SK-MEL-5 (cell line): ENCODE measurements around the gene BUB3. TPM values are rescaled to one million over a fixed set of nuclear protein-coding genes. Genes with fewer than 3 reads are reported as not detected.

Experiments
- DNase-seq: peaks from one replicate; pipeline ENCODE4 v3.0.0-alpha.2; 2016; ENCODE audit warnings: low read depth, low spot score
- in situ Hi-C: cut with HindIII; loops from 2 replicates; pipeline ENCODE4 v1.10.0; 2016; ENCODE audit warnings: low sequenced_read_pairs, high pct_unique_total_duplicates, low pct_unique_long_range_greater_than_20kb
- total RNA-seq: library from RNA; depleted of rRNA; stranded (reverse); fragments of >200 nt; shearing (Covaris generic); gene quantifications from 2 replicates; pipeline ENCODE4 v1.2.3, GENCODE V29; 2014

Gene BUB3
- total RNA-seq, 1 experiment from 2014 or later = 169 TPM

DNA sequence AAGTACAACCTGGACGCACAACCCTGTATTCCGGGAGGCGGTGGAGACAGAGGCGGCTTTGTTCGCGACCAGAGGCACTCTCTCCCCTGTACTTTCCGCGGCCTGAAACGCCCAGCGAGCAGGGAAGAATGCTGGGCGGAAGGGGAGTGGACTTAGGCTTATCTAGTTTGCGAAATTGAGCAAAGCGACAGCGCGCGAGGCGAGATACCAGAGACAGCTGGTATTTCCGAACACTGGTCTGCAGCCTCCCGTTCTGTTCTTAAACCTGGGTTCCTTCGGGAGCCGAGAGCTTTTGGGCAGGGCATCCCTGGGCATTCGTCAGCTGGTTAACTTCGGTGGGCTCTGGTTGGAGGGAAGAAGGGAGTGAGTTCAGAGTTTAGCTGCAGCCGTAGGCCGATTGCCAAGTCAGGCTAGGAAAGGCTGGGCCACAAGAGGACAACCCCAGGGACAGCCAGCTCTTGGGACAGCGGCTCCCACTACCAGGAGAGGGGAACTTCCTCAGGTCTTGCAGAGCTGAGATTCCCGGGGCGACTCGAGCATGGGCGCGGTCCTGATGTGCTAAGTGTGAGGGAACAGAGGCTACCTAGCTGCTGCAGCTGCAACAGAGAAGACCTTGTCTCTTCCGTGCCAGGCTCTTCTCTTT, 14.6 kb upstream of the BUB3 start:
- in situ Hi-C loops = no loop called here
- peak; percentile 77 for DNase-seq

DNA sequence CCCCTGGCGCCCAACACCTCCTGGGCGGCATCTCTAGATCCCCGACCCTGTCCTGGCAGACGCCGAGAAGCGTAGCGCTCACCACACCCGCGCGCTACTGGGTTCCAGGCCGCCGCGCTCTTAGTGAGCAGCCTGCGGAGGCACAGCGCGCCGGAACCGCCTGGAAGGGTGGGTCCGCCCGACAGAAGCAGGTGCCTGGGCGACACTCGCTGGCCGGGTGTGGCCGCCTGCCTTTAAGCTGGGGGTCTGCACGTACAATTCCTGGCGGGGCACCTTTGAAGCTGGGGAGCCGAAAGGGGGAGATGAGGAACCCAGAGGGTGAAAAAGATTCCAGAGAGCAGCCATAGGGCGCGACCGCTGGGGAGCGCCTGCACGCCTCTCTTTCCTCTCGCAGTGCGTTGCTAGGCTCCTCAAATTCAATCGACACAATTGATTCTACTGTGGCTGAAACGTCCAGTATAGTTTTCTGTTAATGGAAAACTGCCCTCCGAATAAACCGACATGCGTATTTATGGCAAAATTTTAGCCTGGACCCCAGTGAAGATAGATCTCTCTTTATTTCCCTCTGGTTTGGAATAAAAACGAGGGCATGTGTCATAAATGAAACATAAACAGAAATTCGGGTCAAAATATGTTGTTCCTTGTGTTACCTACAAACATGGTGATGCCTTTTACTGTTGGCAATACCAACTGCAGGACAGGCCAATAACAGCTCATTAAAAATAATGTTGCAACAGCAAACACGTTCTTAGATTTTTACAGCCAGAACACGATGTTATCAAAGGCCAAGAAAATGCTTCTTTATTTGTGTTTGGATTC, 13.8 kb upstream of the BUB3 start:
- in situ Hi-C loops = no loop called here
- DNase-seq = no peak

DNA sequence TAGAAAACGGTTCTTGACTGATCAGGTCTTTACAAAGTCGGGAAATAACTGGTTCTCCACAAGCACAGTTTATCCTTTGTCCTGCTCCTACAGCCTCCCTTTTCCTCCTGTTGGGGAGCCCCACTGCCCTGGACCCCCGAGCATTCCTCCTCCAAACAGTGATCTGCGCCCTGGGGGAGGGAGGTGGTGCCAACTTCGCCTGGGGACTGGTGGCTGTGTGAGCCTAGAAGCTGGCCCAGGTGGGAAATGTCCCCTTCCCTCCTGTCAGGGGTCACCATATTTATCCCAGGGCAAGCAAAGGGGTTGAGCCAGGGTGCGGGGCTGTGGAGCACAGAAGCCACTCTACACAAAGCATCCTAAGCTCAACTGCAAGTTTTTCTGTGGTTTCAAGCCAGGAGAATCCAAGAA, 13.2 kb upstream of the BUB3 start:
- in situ Hi-C loops = no loop called here
- DNase-seq = no peak

DNA sequence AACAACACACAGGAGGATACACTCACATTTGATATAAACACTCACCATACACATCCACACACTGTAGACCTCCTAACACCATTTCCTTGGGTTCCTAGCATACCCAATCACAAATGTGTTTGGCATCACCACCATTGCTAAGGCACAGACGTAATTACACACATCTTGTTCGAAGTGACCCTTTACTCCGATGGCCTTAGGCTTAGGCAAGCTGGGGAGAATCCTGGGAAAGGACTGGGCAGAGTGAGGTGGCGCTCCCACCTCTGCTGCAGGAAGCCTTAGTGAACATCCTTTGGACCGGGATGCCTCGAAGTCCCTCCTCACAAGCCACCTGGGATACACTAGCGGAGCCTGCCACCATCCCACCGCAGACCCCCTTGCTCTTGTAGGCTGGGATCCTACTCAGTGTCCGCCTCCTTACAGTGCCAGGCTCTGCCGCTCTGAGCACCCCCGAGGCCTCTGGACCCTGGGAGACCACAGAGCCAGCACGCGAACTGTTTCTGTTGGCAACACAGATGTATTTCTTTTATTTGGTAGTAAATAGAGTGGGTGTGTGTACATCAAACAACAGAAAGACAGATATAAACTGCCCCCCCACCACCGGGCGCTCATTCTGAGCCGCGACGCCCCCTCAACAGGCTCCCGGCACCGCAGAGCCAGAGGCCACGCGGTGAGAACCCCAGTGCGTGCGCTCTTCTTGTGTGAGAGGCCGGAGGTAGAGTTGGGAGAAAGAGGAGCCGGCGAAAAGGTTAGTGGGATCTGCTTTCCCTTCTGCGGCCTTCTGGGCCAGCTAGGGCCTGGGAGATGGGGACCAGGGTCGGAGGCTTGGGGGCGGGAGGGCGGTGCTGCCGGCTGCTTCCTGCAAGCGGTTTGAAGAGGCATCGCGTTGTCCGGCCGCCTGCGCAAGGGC, 12.2 kb upstream of the BUB3 start:
- in situ Hi-C loops = no loop called here
- DNase-seq = no peak

DNA sequence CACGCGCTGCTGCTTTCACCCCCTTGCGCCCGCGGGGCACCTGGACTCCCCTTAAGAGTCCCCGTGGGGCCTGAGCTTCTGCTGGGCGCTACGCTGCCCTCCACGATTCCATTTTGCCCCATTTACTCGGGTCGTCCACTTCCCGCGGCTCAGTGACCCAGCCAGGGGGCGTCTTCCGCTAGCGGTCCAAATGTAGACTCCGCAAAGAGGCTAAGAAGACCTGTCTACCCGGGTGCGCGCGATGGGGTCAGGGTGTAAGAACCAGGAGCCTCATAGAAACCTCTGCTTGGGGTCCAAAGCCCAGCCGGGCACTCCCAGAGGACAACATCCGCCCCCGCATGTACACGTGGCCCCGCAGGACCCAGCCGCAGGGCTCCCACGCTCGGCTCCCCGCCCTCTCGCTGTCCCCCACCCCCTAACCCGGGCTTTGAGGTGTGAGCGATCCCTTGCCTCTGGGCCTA, 11.5 kb upstream of the BUB3 start:
- in situ Hi-C loops = no loop called here
- no peak for DNase-seq

DNA sequence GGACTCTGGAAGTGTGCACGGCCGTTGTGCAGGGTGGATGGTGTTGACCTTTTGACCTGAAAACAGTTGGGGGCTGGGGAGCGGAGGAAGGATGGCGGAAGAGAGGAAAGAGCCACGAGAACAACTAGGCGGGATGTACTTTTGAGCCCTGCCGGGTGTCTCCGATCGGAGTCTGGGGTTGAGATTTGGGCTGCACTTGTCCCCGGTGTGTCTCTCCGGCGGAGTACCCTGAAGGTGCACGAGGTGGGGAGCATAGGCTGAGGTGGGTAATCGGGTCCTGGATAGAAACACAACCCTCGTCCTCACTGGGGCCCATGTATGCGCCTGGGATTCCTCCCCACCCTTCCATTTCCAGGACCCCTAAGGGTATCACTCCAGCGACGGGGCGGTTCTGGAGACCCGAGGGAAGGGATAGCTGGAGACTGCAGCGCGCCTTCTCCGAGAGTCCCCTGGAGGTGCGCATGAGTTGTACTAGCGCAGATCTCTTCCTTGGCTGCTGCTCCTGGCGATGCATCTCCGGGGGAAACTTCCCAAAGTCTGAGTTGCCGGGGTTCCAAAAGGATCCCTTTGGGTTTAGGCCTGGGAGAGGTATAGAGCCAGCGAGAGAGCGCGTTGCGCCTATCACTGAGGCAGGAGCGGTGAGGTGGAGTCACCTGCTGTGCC, 10.9 kb upstream of the BUB3 start:
- in situ Hi-C loops = no loop called here
- DNase-seq = no peak

DNA sequence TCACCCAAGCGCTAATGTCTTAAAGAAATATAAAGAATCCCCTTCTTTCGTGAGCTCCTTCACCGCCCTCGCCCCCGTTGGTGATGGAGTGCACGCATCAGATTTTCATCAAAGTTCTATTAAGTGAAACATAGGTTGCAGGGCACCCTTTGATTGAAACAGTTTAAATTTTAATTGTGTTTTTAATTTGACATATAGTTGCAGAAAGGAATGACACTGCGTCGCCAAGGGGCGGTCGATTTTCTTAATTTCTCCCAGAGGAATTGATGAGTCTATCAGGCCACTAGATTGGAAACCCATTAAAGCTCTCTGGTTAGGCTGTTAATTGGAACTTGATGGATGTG, 10.4 kb upstream of the BUB3 start:
- DNase-seq = no peak
- in situ Hi-C loops = no loop called here

DNA sequence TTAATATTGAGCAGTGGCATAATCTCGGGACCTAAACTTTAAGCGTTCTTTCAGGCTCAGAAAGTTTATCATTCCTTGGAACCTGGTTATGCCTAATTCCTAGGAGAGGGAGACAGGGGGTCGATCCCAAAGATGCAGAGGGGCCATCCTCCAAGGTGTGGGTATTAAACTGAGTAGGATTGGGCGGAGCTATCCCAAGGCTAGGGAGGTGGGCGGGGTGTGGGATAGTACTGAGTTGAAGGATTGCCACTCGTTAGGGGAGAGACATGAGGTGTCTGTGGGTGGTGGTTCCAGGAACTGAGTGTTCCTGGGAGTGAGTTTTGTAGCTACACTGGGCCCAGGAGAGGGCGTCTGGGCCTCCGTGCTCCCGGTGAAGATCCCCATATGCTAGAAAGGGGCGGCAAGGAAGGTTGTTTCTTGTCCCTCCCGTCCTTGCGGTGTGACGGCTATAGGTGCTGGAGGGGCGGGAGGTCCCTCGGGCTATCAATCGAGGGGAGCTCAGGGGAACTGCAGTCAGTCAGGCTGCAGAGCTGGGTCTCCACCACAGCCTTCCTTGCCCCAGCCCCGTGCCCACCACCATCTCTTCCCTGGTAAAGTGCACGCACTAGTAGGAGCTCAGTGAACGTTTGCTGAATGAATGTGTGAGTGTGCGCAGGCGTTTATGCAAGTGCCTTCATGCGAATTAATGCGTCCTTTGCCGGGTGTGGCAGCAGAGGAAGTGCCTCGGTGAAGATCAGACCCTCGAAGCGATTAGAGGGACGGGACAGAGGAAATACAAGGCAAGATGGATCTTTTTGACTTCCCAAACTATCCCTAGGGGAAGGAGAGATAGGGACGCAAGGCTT, 9.3 kb upstream of the BUB3 start:
- in situ Hi-C loops = no loop called here
- no peak for DNase-seq

DNA sequence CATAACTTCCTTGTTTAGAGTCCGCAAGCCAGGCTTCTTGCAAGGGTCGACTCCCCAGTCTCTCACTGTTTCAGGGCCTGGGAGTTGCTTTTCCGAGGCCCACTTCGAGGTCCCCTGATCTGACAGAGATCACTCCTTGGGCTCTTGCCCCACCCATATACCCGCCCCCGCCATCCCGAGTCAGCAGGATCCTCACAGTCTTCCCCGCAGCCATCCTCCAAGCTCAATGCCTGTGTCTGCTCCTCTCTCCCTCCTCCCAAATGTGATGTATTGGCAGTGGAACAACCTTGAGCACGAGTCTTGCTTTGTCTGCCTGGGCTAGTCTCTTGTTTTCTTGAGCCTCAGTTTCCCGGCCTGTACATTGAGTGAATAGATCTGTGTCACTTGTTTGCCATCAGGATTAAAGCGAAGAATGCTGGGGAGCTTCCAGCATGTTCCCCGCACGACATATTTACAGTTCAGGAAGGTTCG, 8.6 kb upstream of the BUB3 start:
- no peak for DNase-seq
- in situ Hi-C loops = no loop called here

DNA sequence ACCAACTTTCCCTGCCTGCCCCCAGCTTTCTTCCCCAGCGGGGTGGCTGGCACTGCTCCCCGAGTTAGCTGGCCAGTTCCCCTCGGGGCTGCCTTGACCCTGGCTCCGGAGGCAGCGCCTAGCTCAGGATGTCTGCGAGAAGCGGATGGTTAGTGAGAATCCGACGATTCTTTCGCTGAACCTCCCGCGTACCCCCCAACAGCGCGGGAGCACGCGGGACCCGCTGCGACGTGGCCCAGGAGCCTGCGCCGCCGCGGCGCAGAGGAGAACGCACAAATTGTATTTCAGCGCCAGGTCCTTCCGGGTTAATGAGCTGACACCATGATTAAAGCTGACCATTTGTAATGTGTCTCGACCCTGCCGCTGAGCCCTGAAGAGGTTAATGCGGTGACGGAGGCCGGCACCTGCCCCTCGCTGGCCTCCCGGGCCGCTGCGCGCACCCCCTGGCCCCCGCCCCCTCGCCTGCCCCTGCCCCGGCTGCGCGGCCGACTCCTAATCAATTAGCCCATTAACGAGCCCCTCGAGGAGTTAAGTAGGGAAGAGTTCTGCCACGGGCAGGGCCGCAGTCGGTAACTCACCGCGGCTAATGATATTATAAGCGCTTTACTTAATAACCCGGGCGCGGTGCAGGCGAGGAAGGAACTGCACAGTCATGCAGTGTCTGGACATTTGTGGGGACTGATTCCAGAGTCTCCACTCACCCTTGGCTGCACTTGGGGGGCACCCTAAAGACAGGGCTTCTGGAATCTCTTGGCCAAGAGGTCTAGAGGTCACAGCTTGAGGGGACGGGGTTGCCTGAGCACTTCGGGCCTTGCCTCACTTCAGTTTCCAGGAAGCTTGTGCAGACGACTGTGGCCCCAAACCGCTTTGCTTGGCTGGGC, 7.9 kb upstream of the BUB3 start:
- no peak for DNase-seq
- in situ Hi-C loops = no loop called here

DNA sequence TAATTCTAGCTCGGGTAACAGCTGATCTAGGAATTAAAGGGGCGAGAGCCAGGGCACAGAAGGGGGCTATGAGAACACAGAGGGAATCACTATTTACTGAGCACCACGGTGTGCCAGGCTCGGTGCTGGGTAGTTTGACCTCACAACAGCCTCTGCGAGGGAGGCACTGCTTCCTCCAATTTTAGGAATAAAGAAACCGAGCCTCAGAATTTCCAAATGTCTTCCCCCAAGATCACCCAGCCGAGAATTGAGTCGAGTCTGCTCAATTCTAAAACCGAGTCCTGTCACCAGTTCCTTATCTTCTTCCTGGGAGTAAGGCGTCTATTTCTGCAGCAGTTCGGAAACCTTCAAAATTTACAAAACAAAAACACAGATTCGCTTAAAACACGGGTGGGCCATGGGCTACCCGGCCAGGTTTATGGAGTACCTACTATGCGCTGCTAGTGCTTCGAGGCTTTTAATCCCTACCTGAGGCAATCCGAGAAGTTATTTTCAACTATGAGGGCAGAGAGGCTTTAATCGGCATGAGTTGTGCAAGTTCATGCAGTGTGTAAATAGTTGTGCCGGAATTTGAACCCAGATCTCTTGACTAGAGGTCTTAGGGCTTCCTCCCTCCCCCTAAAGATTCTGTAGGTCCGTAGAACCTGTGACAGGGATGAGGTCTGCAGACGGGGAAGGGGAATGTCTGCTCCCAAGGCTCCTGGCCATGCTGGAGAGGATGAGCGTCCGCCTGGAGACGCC, 7.1 kb upstream of the BUB3 start:
- in situ Hi-C loops = no loop called here
- DNase-seq = no peak

DNA sequence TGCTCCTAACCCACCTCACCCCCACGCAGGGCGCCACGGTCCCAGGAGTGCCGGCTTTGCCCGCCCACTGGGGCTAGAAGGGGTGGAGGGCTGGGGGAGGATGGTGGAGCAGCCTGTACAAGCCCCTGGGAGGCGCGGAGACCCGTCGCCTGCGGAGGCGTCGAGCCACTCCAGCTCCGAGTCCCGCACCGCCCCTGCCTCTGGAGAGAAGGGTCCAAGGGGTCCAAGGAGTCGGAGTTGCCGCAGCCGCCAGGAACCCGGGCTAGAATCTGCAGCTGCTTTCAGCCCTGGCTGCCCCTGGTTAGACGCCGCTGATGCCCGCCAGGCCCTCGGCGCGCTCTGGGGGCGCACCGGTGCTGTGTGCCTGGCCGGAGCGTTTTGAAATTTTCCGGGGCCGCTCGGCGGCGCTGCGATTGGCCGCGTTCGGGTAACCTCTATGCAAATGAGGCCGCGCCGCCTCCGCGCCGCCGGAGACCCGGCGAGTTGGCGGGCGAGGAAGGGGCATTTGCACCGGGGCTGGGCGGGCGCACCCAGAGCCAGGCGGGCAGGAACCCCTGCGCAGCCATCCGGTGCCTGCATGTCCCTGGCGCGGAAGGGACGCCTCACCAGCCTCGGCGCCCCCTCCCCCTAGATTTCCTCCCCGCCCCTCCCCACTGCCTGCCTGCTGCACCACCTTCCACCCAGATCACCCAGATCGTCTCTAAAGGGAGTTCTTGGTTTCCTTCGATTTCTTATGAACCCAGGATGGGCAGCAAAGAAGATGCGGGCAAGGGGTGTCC, 6.4 kb upstream of the BUB3 start, which contains the start of gene HMX2:
TSS of gene HMX2 (plus strand) at position 502 of the 779 bp plus-strand sequence. CDS start at position 745, 243 bp downstream.
- DNase-seq = no peak
- in situ Hi-C loops = no loop called here

DNA sequence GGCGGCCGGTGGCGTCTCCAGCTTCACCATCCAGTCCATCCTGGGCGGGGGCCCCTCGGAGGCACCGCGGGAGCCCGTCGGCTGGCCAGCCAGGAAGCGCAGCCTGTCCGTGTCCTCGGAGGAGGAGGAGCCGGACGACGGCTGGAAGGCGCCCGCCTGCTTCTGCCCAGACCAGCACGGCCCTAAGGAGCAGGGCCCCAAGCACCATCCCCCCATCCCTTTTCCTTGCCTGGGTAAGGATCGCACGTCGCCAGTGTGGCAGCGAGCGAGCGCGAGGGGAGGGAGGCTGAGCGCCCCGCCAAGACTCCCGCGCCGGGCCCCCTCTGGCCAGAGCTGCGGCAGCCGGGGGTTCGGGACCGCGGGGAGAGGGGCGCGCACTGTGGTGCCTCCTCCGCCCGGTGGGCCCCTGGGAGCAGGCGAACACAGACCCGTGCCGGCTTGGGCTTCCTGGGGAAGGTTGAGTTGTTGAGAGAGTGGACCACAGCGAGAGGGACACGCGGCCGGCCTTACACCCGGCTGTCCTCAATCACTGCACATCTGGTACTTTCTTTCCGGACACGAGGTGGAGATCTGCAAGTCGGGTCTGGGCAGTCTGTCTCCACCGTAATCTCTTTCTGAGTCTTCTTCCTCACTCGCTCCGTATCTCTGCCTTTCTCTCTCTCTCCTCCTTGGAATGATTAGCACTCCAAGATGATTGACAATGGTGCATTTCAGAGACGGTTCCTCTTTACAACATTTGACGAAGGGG, 5.6 kb upstream of the BUB3 start:
- in situ Hi-C loops = no loop called here
- DNase-seq = no peak

DNA sequence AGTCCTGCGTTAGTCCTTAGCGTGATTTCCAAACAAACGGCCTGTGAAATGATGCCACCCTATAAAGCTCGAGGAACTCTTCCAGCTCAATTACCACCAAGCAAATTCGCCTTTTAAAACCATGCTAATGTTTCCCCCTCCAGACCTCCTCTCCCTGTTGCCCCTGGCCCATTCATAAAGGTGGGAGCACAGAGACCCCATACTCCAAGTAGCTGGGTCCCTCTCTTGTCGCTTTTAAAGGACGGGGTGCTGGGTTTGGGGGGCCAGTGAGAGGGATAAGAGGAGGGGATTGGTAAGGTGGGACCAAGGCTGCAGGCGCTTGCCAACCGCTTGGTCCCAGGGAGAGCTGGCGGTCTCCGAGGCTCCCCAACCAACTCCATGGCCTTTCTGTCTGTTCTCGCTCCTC, 5.0 kb upstream of the BUB3 start:
- in situ Hi-C loops = no loop called here
- DNase-seq = no peak
